Effector memory CD4-positive, alpha-beta T cell (primary cell): ENCODE data around the gene TMOD2.
A peak's percentile ranks its signal among the peaks of the same experiment; 100 is the strongest.

Experiments
- DNase-seq, 3 donors: peaks; one replicate each; pipeline ENCODE4 v3.0.0-alpha.2; 2020
- H3K27ac ChIP-seq: 2 replicates; pipeline ENCODE4 v1.7.0; 2013; ENCODE audit warnings: mild to moderate bottlenecking, low read length, moderate library complexity; ENCODE audit not compliant: insufficient read depth, poor library complexity, severe bottlenecking
- H3K27me3 ChIP-seq: replicated peaks from 2 replicates; pipeline ENCODE4 v1.7.0; 2013; ENCODE audit warnings: mild to moderate bottlenecking, low read length; ENCODE audit not compliant: insufficient read depth, control insufficient read depth, poor library complexity, severe bottlenecking
- H3K36me3 ChIP-seq: 2 replicates; pipeline ENCODE4 v1.7.0; 2013; ENCODE audit warnings: mild to moderate bottlenecking, low read length, moderate library complexity; ENCODE audit not compliant: control insufficient read depth, insufficient read depth
- H3K4me1 ChIP-seq: 2 replicates; pipeline ENCODE4 v1.7.0; 2013; ENCODE audit warnings: low read length, mild to moderate bottlenecking; ENCODE audit not compliant: control insufficient read depth, insufficient read depth, poor library complexity, severe bottlenecking
- H3K4me3 ChIP-seq: 2 replicates; pipeline ENCODE4 v1.7.0; 2013; ENCODE audit warnings: low read length, low read depth, mild to moderate bottlenecking; ENCODE audit not compliant: insufficient read depth, poor library complexity, severe bottlenecking
- H3K9me3 ChIP-seq: 2 replicates; pipeline ENCODE4 v1.7.0; 2013; ENCODE audit warnings: mild to moderate bottlenecking, low read length, moderate library complexity; ENCODE audit not compliant: control insufficient read depth

The TMOD2 gene

GRCh38 chr15:51720201-51720995 is 31.0 kb upstream of the TMOD2 start:
- no peak overlapping the region for H3K27ac ChIP-seq
- peaks cover 11% of the 10 kb centered on the region for H3K36me3 ChIP-seq
- H3K9me3 ChIP-seq: no peaks in the 10 kb centered on the region

DNA sequence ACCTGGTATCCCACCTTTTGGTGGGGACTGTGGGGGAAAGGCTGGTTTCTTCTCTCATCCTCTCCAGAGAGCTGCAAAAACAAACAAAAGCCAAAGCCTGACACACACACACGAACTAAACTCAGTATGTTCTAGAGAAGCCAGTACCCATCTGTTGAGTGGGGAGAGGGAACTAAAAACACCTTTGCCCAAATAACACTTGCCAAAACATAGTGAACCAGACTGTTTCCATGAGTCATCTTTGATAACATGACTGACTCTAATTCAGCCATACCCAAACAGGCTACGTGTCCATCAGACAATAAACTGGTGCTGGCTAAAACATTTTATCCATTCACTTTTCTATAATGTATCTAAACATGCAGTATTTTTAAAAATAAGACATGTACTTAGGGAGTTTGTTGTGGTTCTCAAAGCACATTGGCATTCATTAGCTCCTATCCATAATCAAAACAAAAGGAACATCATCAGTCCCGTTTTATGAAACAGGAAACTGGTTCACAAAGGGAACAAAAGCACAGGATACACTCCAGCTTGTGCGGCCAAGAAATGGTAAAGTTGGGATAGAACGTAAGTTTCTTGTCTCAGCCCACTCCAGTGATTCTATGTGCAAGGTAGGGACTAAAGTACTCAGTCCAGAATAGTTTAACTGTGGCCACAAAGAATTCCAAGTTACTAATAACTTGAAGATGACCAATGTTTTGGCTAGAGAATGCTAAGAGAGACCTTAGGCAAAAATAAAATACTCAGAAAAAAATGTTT is 30.0 kb upstream of the TMOD2 start:
- H3K27me3 ChIP-seq: no peaks in the 10 kb centered on the region
- no peak overlapping the region for H3K4me3 ChIP-seq
- peaks cover 9% of the 10 kb centered on the region for H3K4me1 ChIP-seq
- H3K27ac ChIP-seq: no peak overlapping the region
- peaks cover 11% of the 10 kb centered on the region for H3K36me3 ChIP-seq
- DNase-seq: no peak
- H3K9me3 ChIP-seq: no peaks in the 10 kb centered on the region

More at GRCh38 chr15:51720201-51720995, 31.0 kb upstream of the TMOD2 start:
- Histone ChIP-seq H3K4me1 (peaks cover 9% of the 10 kb centered on the region), H3K27me3 (no peaks in the 10 kb centered on the region), H3K4me3 (no peak overlapping the region)
- no peak for DNase-seq

DNA sequence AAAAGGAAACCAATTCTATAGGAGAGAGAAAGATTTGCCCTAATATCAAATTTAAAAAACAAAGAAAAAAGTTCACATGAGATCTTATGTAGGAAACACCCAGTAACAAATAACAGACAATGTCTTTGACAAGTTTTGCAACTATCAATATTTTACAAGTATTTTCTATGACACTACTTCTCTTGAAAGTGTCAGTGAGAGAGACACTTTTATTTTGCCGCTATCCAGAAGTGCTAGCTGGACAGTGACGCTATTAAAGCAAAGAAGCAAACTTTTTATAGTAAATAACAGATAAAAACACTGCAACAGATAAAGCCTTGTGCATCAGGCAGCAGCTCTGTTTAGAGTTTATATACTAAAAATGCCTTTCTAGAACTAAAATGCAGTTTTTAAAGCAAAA is 27.2 kb upstream of the TMOD2 start:
- H3K9me3 ChIP-seq: no peaks in the 10 kb centered on the region
- no peak for DNase-seq
- no peaks in the 10 kb centered on the region for H3K27me3 ChIP-seq
- no peak overlapping the region for H3K4me3 ChIP-seq
- H3K4me1 ChIP-seq: peaks cover 9% of the 10 kb centered on the region
- peaks cover 11% of the 10 kb centered on the region for H3K36me3 ChIP-seq
- no peak overlapping the region for H3K27ac ChIP-seq

DNA sequence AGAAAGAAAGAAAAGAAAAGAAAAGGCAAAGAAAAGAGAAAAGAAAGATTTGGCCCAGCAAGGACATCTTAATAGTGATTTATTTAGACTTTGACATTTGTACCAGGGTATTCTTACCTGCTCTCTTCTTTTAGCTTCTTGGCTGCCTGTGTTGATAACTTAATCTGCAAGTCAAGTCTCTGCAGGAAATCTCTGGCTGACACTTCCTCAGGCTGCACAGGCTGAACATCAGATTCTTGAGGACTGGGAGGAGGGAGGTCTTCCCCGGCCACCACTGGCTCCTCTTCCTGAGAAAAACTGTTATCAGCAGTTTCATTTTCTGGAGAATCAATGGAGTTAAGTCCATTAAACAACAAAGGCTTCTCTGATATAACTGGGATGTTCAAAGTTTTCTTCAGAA is 26.7 kb upstream of the TMOD2 start:
- H3K27ac ChIP-seq: no peak overlapping the region
- no peak overlapping the region for H3K4me3 ChIP-seq
- H3K9me3 ChIP-seq: no peaks in the 10 kb centered on the region
- no peak for DNase-seq
- H3K4me1 ChIP-seq: peaks cover 9% of the 10 kb centered on the region
- H3K27me3 ChIP-seq: no peaks in the 10 kb centered on the region
- peaks cover 11% of the 10 kb centered on the region for H3K36me3 ChIP-seq

DNA sequence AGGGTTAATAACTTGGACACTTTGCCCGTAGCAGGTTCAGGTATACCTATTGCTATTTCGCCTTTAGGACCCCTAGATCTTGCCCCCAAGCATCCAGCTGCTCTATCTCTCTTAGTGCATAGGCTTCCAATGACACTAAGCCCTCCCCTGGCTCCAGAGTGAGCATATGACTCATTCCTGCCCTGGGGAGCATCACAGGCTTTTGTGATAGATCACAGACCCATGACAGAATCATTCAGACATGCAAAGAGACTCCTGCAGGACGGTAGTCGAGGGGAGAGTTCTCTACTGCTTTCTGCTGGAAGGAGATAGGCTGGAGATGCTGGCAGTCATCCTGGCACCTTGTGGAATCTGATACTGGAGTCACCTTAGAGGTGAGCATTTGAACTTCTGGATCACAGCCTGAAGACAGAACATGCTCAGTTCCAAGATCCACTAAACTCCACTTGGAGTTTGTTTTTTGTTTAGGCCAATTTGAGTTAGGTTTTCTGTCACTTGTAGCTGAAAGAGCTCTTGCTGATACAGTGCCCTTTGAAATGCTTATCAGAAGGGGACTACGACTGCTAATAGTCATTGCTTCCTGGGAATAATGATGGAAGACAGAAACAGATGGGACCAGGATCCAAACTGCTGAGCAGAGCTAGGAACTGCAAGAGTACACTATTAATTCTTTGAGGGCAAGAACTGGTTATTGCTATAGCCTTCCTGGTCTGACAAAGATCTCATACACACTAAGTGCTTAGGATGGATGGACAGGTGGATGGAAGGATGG is 24.9 kb upstream of the TMOD2 start:
- Histone ChIP-seq H3K36me3 (peaks cover 1% of the 10 kb centered on the region), H3K27me3 (no peaks in the 10 kb centered on the region), H3K4me3 (no peak overlapping the region), H3K9me3 (no peaks in the 10 kb centered on the region), H3K4me1 (peaks cover 20% of the 10 kb centered on the region), H3K27ac (no peak overlapping the region)
- no peak for DNase-seq

DNA sequence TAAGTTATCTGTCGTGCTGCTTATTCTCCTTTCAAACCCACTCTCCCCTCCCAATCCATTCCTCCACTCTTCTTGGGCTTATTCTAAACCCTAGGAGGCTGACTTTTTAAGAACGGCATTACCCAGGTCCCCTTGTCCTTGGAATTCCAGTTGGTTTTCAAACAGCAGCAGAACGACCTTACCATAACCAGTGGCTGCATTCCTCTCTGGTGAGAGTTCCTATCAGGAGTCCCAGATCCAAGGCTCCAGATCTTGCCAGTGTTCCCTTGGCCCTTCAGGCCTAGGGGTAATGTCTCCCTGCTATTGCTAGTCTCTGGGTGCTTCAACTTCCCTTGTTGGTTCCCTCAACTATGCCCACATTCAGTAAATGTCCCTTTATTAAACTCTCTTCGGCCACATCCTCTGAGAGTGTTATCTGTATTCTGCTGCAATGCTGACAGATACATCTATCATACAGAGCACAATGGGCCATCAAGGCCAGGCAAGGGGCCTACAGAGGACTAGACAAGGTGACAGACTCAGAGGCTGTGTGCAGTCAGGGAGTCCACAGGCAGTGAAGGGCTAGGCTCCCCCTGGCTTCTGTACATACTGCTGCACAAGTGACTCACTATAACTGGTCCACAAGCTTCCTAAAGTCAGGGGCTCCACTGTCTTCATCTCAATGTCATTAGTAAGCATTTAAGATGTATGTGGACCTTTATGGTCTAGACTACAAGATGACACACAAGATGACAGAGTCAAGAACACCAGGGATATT is 24.1 kb upstream of the TMOD2 start:
- H3K4me3 ChIP-seq: no peak overlapping the region

GRCh38 chr15:51731549-51732267 is 19.7 kb upstream of the TMOD2 start:
- peaks cover 54% of the 10 kb centered on the region for H3K4me1 ChIP-seq
- H3K27ac ChIP-seq: peak overlapping the region; percentile 91
- no peaks in the 10 kb centered on the region for H3K9me3 ChIP-seq
- DNase-seq: peak in 2 of 3 donors; percentile 22 to 25
- H3K27me3 ChIP-seq: no peaks in the 10 kb centered on the region
- peak overlapping the region; percentile 46 for H3K4me3 ChIP-seq
- H3K36me3 ChIP-seq: no peaks in the 10 kb centered on the region

More for the DNA sequence above, 24.1 kb upstream of the TMOD2 start:
- DNase-seq: no peak
- Histone ChIP-seq H3K27me3 (no peaks in the 10 kb centered on the region), H3K9me3 (no peaks in the 10 kb centered on the region), H3K27ac (peak overlapping the region; percentile 28), H3K4me1 (peaks cover 24% of the 10 kb centered on the region), H3K36me3 (no peaks in the 10 kb centered on the region)

- H3K27ac ChIP-seq: peak overlapping the region; percentile 91
- no peak for DNase-seq
- H3K27me3 ChIP-seq: no peaks in the 10 kb centered on the region
- no peaks in the 10 kb centered on the region for H3K9me3 ChIP-seq
- H3K36me3 ChIP-seq: no peaks in the 10 kb centered on the region
- H3K4me3 ChIP-seq: peak overlapping the region; percentile 46
- H3K4me1 ChIP-seq: peaks cover 54% of the 10 kb centered on the region
Observed at GRCh38 chr15:51732646-51733045, 18.8 kb upstream of the TMOD2 start.
